GM10847 (cell line): Measurements from ENCODE around the gene CLDN34.

Source experiments
- POLR2A ChIP-seq: IDR thresholded peaks from 2 replicates; pipeline ENCODE4 v1.6.1; 2011; ENCODE audit not compliant: insufficient read length; ENCODE audit errors: extremely low read depth

Gene CLDN34

GRCh38 chrX:10006770-10007169 is 39.6 kb downstream of the CLDN34 start:
- no peak for TF ChIP-seq POLR2A

DNA sequence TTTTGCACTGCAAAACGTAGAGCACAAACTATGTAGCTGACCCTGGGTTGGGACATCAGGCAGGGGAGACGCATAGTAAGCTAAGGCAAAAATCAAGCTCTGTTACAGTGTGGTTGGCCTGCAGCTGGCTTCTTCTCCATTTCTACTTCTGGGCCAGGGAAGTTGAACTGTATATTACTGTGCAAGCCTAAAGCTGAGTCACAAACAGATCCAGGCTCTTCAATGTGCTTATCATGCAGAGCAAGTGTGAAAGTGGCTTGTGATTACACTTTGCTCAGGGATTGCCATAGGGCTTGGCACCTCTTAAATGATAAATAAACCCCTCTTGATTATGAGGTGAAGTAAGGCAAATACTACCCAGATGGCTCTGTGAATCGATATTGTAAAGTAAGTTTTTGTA is 40.5 kb downstream of the CLDN34 start:
- no peak for TF ChIP-seq POLR2A

GRCh38 chrX:10008483-10009056 is 41.4 kb downstream of the CLDN34 start:
- TF ChIP-seq POLR2A: no peak

GRCh38 chrX:10009741-10010140 is 42.6 kb downstream of the CLDN34 start:
- TF ChIP-seq POLR2A: no peak

- no peak for TF ChIP-seq POLR2A
Observed at GRCh38 chrX:10010686-10011085, 43.5 kb downstream of the CLDN34 start.

GRCh38 chrX:10011261-10011931 is 44.2 kb downstream of the CLDN34 start:
- TF ChIP-seq POLR2A: no peak

DNA sequence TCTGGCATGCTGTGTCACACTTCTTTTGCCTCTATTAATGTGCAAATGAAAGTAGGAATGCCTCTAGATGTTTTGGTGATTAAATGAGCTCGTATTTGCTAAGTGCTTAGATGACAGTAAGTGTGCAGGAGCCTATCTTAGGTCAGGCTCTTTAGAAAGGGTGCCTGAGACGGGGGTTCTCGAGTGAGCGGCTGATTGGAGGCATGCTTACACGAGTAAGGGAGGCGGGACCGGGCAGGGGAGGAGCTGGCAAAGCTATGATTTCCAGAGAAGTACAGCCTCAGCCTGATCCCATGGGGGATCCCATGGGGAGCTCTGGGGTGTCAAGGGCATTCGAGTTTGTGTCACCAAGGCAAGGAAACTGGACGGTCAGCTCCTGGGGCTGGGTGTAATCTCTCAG is 44.8 kb downstream of the CLDN34 start:
- TF ChIP-seq POLR2A: no peak

DNA sequence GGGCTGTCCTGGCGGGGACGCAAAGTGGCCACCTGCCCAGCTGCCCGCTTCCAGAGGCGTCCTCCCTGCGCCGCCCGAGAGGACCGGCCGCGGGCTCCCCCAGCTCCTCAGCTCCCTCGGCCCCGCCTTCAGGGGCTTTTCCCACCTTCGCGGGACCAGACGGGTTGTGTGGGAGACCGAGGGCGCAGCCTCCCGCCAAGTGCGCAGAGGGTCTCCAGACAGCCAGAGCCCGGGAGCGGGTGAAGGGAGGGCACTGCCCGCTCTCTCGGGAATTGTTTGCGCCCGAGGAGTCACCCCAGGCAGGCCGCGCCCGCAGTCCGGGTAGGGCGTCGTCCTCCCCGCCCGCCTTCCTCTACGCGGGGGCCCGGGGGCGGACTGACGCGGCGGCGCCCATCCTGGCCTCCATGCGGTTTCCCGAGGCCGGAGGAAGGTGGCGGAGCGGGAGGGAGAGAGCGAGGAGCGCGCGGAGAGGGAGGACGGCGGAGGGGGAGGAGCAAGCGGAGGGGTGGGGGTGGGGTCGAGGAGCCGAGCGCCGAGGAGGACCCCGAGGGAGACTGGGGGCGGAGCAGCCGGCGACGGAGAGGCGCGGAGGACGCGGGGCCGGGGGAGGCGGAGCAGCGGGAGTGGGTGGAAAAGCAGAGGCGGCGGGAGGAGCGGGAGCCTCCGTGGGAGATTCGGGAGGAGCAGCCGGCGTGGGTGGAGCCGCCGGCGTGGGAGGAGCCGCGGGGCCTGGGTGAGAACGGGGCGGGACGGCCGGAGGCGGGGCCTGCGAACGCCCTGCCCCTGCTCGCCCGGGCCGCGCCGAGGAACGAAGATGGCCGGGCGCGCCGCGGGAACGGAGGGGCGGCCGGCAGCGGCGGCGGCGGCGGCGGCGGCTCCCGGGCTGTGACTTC is 47.5 kb downstream of the CLDN34 start:
- TF ChIP-seq POLR2A: no peak

GRCh38 chrX:10015355-10015722 is 48.2 kb downstream of the CLDN34 start:
- TF ChIP-seq POLR2A: no peak

GRCh38 chrX:10015723-10016518 is 48.8 kb downstream of the CLDN34 start:
- no peak for TF ChIP-seq POLR2A

DNA sequence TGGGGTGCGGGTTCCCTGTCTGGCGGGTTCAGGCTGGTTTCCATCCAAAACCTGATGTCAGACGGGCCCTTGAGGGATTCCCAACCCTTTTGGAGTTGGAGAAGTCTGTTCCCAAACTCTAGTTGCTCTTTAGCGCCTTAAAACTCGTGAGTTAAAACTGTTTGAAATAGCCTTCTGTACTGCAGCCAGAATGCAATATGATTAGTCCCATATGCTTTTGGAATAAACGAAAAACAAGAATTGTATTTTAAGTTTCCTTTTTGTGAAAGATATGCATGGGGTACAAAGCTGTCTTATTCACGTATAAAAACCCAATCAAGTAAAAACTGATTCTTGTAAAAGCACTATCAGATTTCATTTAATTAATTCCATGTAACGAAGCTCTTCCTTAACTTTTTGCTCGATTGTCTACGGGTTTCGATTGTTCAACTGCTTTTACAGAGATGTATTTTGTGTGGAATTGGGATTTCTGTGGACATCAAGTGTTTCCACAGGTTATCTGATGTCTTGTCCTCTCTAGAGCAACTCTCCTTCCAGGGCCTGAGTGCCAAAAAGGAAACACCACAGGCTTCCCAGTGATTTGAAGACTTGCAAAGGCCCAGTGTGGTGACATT is 49.5 kb downstream of the CLDN34 start:
- TF ChIP-seq POLR2A: no peak

- no peak for TF ChIP-seq POLR2A
Observed at GRCh38 chrX:10017872-10018271, 50.7 kb downstream of the CLDN34 start.
